Pancreas (tissue), 10 donors: Measurements from ENCODE around the gene RPL36AL. TPM values are rescaled to one million over a fixed set of nuclear protein-coding genes. Genes with fewer than 3 reads are reported as not detected.

Experiments used
- ATAC-seq, 4 donors: fragments of 200-7000 bp; cut with Tn5 transposase; one replicate each; pipeline versions ENCODE4 v1.8.0 to v1.9.1; 2020; ENCODE audit warnings: mild to moderate bottlenecking in 4 of 4, moderate library complexity in 4 of 4
- DNase-seq, 6 donors: peaks; one replicate each; pipeline ENCODE4 v3.0.0-alpha.2; 2020
- FAIRE-seq: peaks from 2 replicates; lab custom pipeline; 2012; peaks lifted over from hg19 to GRCh38; lab: Jason Lieb, UNC
- H3K27ac ChIP-seq, 4 donors: fragments of 200-600 bp; sonication (generic); 1 replicate in 3 of 4; 2 replicates in 1 of 4; pipeline versions ENCODE4 v1.5.0 to v1.8.0; 2020
- H3K27me3 ChIP-seq, 4 donors: fragments of 200-600 bp; one replicate each; pipeline ENCODE4 v1.8.0; 2021
- H3K36me3 ChIP-seq, 3 donors: fragments of 200-600 bp; sonication (generic) in 1 of 3; one replicate each; pipeline versions ENCODE4 v1.5.0 to v1.8.0; 2020 to 2021
- H3K4me1 ChIP-seq, 3 donors: fragments of 200-600 bp; one replicate each; pipeline ENCODE4 v1.8.0; 2021
- H3K4me3 ChIP-seq, 4 donors: fragments of 200-600 bp; sonication (generic) in 2 of 4; one replicate each; pipeline versions ENCODE4 v1.5.0 to v1.8.0; 2020 to 2021
- H3K9me3 ChIP-seq, 4 donors: fragments of 200-600 bp; one replicate each; pipeline ENCODE4 v1.8.0; 2021
- CTCF ChIP-seq, 4 donors: fragments of 200-600 bp; sonication (generic) in 3 of 4; IDR thresholded peaks; one replicate each; pipeline versions ENCODE4 v1.5.0 to v1.8.0; 2021; ENCODE audit warnings: antibody characterized with exemption in 4 of 4
- WGBS, 2 donors: extraction: QIAGEN DNeasy Blood & Tissue Kit; methylation state at CpG; one replicate each; pipeline ENCODE4 v1.1.7; 2013; 5-methylcytosine and 5-hydroxymethylcytosine counted together
- intact Hi-C, 3 donors: fragments of 100-400 bp; cut with DNase I; formaldehyde crosslinking; loops; one replicate each; pipeline versions ENCODE4 v1.11.1 to v1.14.2; 2022
- polyA plus RNA-seq, 2 donors: library from polyadenylated mRNA; stranded (reverse); fragments of 200-250 nt; gene quantifications; one replicate each; pipeline ENCODE4 v1.2.3, GENCODE V29; 2013
- total RNA-seq, 6 donors: library from RNA; stranded (reverse); fragmentation: NEBNext Ultra II Directional in 4 of 6; extraction: Animal tissue kit (Norgen Biotek cat#: 25700) in 4 of 6; gene quantifications; one replicate each; pipeline versions ENCODE4 v1.2.1 to v1.2.4, GENCODE V29; 2021 to 2023
- donor health status: healthy with polysubstance abuse.
- donor health status: DM: no; HTN: no; CAD: no; lungs with moderate emphysema.
- donor health status: DM: no; HTN: no; CAD: no.
- donor health status: control.
- donor health status: control.
- donor health status: Bipolar disorder and iron deficiency.
- donor health status: DM: yes; HTN: yes; CAD: no.
- donor health status: DM: no; HTN: no; CAD: no.
- donor health status: DM: no; HTN: no; CAD: no.
- donor health status: DM: yes; HTN: yes; CAD: no.

Gene RPL36AL
- total and polyA plus RNA-seq, 8 donors: 81.3 to 388 (median 146) TPM

- Histone ChIP-seq H3K4me3 (peak overlapping the region in 2 of 4 donors; percentile 83 to 95), H3K27ac (no peak overlapping the region), H3K36me3 (peaks cover 0 to 19% (median 0%) of the 10 kb centered on the region in 3 donors), H3K9me3 (no peaks in the 10 kb centered on the region), H3K27me3 (no peaks in the 10 kb centered on the region), H3K4me1 (peaks cover 0 to 19% (median 13%) of the 10 kb centered on the region in 3 donors)
- intact Hi-C loops: no loop called here
- ATAC-seq (no peak), FAIRE-seq (no peak), DNase-seq (no peak)
- no peak for TF ChIP-seq CTCF (IDR thresholded peaks at IDR 0.05)
- 82 to 89% methylated on average over 11 of the region's 11 CpGs for WGBS, 2 donors
Measured at GRCh38 chr14:49584058-49584457, 36.4 kb downstream of the RPL36AL start.

- H3K4me1 ChIP-seq: peaks cover 0 to 19% (median 13%) of the 10 kb centered on the region in 3 donors
- FAIRE-seq (no peak), DNase-seq (no peak), ATAC-seq (no peak)
- H3K36me3 ChIP-seq: peaks cover 0 to 19% (median 0%) of the 10 kb centered on the region in 3 donors
- no peaks in the 10 kb centered on the region for H3K9me3 ChIP-seq
- no peak overlapping the region for H3K27ac ChIP-seq
- 77 to 79% methylated on average over 6 of the region's 6 CpGs for WGBS, 2 donors
- intact Hi-C loops: no loop called here
- no peak for TF ChIP-seq CTCF (IDR thresholded peaks at IDR 0.05)
- H3K27me3 ChIP-seq: no peaks in the 10 kb centered on the region
- H3K4me3 ChIP-seq: peak overlapping the region in 2 of 4 donors; percentile 83 to 95
Measured at GRCh38 chr14:49583629-49584028, 36.8 kb downstream of the RPL36AL start.

GRCh38 chr14:49582113-49582977 is 38.1 kb downstream of the RPL36AL start:
- FAIRE-seq: no peak
- Histone ChIP-seq H3K4me1 (peaks cover 0 to 19% (median 13%) of the 10 kb centered on the region in 3 donors), H3K4me3 (no peak overlapping the region), H3K36me3 (peaks cover 0 to 19% (median 0%) of the 10 kb centered on the region in 3 donors), H3K27me3 (no peaks in the 10 kb centered on the region), H3K9me3 (no peaks in the 10 kb centered on the region), H3K27ac (no peak overlapping the region)
- no peak for TF ChIP-seq CTCF (IDR thresholded peaks at IDR 0.05)
- 90 to 93% methylated on average over 4 of the region's 4 CpGs for WGBS, 2 donors
- no peak for ATAC-seq
- no peak for DNase-seq
- intact Hi-C loops: no loop called here

GRCh38 chr14:49581209-49582112 is 39.0 kb downstream of the RPL36AL start:
- FAIRE-seq: no peak
- no peak for TF ChIP-seq CTCF (IDR thresholded peaks at IDR 0.05)
- 70 to 87% methylated on average over 9 of the region's 9 CpGs for WGBS, 2 donors

More at GRCh38 chr14:49581209-49582112, 39.0 kb downstream of the RPL36AL start:
- Histone ChIP-seq H3K27me3 (no peaks in the 10 kb centered on the region), H3K27ac (no peak overlapping the region), H3K4me3 (no peak overlapping the region), H3K36me3 (peaks cover 0 to 19% (median 4%) of the 10 kb centered on the region in 3 donors), H3K4me1 (peaks cover 0 to 17% (median 13%) of the 10 kb centered on the region in 3 donors), H3K9me3 (no peaks in the 10 kb centered on the region)
- DNase-seq: no peak
- intact Hi-C loops: no loop called here
- no peak for ATAC-seq
